HG02884 (cell line): ENCODE results near the gene NUDT17.

Source experiments
- ATAC-seq: cut with Tn5 transposase; IDR thresholded peaks from one replicate; pipeline ENCODE4 v1.9.1; 2021; ENCODE audit warnings: mild to moderate bottlenecking, moderate library complexity; ENCODE audit not compliant: unreplicated experiment

The NUDT17 gene

GRCh38 chr1:145846201-145846612 lies 777 bp downstream of the NUDT17 start:
- no peak for ATAC-seq

GRCh38 chr1:145847827-145848226 lies 2.4 kb downstream of the NUDT17 start:
- no peak for ATAC-seq

GRCh38 chr1:145849356-145850160 lies 4.1 kb downstream of the NUDT17 start:
- ATAC-seq = no peak

GRCh38 chr1:145855426-145855948 lies 10.1 kb downstream of the NUDT17 start:
- ATAC-seq = no peak

- ATAC-seq = no peak
Measured at GRCh38 chr1:145857170-145857569, 11.7 kb downstream of the NUDT17 start.

- peak; percentile 15 for ATAC-seq
Measured at GRCh38 chr1:145858238-145858900, 12.9 kb downstream of the NUDT17 start.

GRCh38 chr1:145858901-145859490 lies 13.6 kb downstream of the NUDT17 start, which contains the start of gene PIAS3:
PIAS3 (minus strand) TSS chr1:145859081; CDS start chr1:145858990, 91 bp downstream.
- peak; percentile 72 for ATAC-seq

- peak; percentile 58 for ATAC-seq
Measured at GRCh38 chr1:145859491-145860023, 14.1 kb downstream of the NUDT17 start.

- ATAC-seq = no peak
Measured at GRCh38 chr1:145863282-145864018, 18.0 kb downstream of the NUDT17 start.

GRCh38 chr1:145868232-145868631 lies 22.8 kb downstream of the NUDT17 start:
- no peak for ATAC-seq

GRCh38 chr1:145871994-145872924 lies 26.8 kb downstream of the NUDT17 start:
- ATAC-seq = no peak

- no peak for ATAC-seq
Measured at GRCh38 chr1:145874646-145875045, 29.2 kb downstream of the NUDT17 start.

GRCh38 chr1:145877923-145878486 lies 32.6 kb downstream of the NUDT17 start:
- no peak for ATAC-seq

GRCh38 chr1:145878724-145879123 lies 33.3 kb downstream of the NUDT17 start:
- no peak for ATAC-seq

GRCh38 chr1:145879775-145880174 lies 34.3 kb downstream of the NUDT17 start:
- no peak for ATAC-seq

- no peak for ATAC-seq
Measured at GRCh38 chr1:145884675-145885074, 39.2 kb downstream of the NUDT17 start.

- ATAC-seq = peak; percentile 98
Measured at GRCh38 chr1:145885738-145886287, 40.4 kb downstream of the NUDT17 start, which contains the start of gene ANKRD35. ANKRD35 (minus strand) TSS chr1:145885866; CDS start chr1:145885758, 108 bp downstream.

- ATAC-seq = no peak
Measured at GRCh38 chr1:145886390-145886789, 41.0 kb downstream of the NUDT17 start.

GRCh38 chr1:145886816-145887215 lies 41.4 kb downstream of the NUDT17 start:
- ATAC-seq = no peak
